Naive thymus-derived CD4-positive, alpha-beta T cell (primary cell): Measurements from ENCODE around the gene GCSH. TPM values are rescaled to one million over a fixed set of nuclear protein-coding genes. Genes with fewer than 3 reads are reported as not detected.
A peak's percentile ranks its signal among the peaks of the same experiment; 100 is the strongest.

ENCODE experiments used
- ATAC-seq: fragments of 150-1000 bp; cut with Tn5 transposase; 2 replicates; pipeline ENCODE4 v1.10.0; 2021; ENCODE audit warnings: mild to moderate bottlenecking, moderate library complexity
- CTCF ChIA-PET: fragments of 350-600 bp; sonication (Branson Sonifier 250); formaldehyde crosslinking; loops from one replicate; lab custom pipeline; 2021; ENCODE audit warnings: antibody characterized with exemption; lab: Charles Lee
- POLR2A ChIA-PET: fragments of 350-600 bp; sonication (Branson Sonifier 250); formaldehyde crosslinking; loops from one replicate; lab custom pipeline; 2021; ENCODE audit warnings: antibody characterized with exemption, inconsistent platforms; lab: Charles Lee
- DNase-seq, 9 donors: peaks; one replicate each; pipeline versions ENCODE4 v3.0.0 to v3.0.0-alpha.2; 2020 to 2022; ENCODE audit warnings: mixed read lengths in 1 of 9
- H3K27ac ChIP-seq: one replicate; pipeline ENCODE4 v1.7.0; 2013; ENCODE audit warnings: mild to moderate bottlenecking, low read depth, low read length, moderate library complexity
- H3K27me3 ChIP-seq, 2 donors: one replicate each; pipeline ENCODE4 v1.7.0; 2013; ENCODE audit warnings: low read length in 2 of 2, mild to moderate bottlenecking in 2 of 2, moderate library complexity in 2 of 2; ENCODE audit not compliant: control insufficient read depth in 2 of 2, insufficient read depth in 2 of 2
- H3K36me3 ChIP-seq, 3 experiments: 1 replicate in 2 of 3; 2 replicates in 1 of 3; pipeline ENCODE4 v1.7.0; 2013; ENCODE audit warnings: low read length in 3 of 3, mild to moderate bottlenecking in 3 of 3, moderate library complexity in 1 of 3; ENCODE audit not compliant: insufficient read depth in 3 of 3, control insufficient read depth in 2 of 3
- H3K4me1 ChIP-seq, 2 donors: one replicate each; pipeline ENCODE4 v1.7.0; 2013; ENCODE audit warnings: low read length in 2 of 2, mild to moderate bottlenecking in 2 of 2, moderate library complexity in 1 of 2; ENCODE audit not compliant: control insufficient read depth in 2 of 2, insufficient read depth in 2 of 2
- H3K4me3 ChIP-seq: 2 replicates; pipeline ENCODE4 v1.7.0; 2013; ENCODE audit warnings: mild to moderate bottlenecking, low read length
- H3K9me3 ChIP-seq, 3 experiments: 1 replicate in 2 of 3; 2 replicates in 1 of 3; pipeline ENCODE4 v1.7.0; 2013; ENCODE audit warnings: low read length in 3 of 3; ENCODE audit not compliant: control insufficient read depth in 2 of 3
- H3K27ac Mint-ChIP-seq, 9 donors: one replicate each; pipeline ENCODE4 v1.8.0; 2020 to 2022; ENCODE audit warnings: mixed read lengths in 9 of 9, mild to moderate bottlenecking in 8 of 9, moderate library complexity in 5 of 9, inconsistent platforms in 2 of 9
- H3K27me3 Mint-ChIP-seq, 5 donors: one replicate each; pipeline ENCODE4 v1.8.0; 2021 to 2022; ENCODE audit warnings: mixed read lengths in 5 of 5, mild to moderate bottlenecking in 1 of 5
- H3K36me3 Mint-ChIP-seq, 5 donors: one replicate each; pipeline ENCODE4 v1.8.0; 2020 to 2022; ENCODE audit warnings: mixed read lengths in 5 of 5, mild to moderate bottlenecking in 3 of 5, inconsistent platforms in 1 of 5
- H3K4me1 Mint-ChIP-seq, 7 donors: one replicate each; pipeline ENCODE4 v1.8.0; 2020 to 2022; ENCODE audit warnings: mixed read lengths in 7 of 7, mild to moderate bottlenecking in 3 of 7, inconsistent platforms in 1 of 7
- H3K4me3 Mint-ChIP-seq, 10 donors: one replicate each; pipeline ENCODE4 v1.8.0; 2020 to 2022; ENCODE audit warnings: mild to moderate bottlenecking in 10 of 10, mixed read lengths in 10 of 10, moderate library complexity in 6 of 10, inconsistent platforms in 2 of 10
- H3K9me3 Mint-ChIP-seq, 11 donors: one replicate each; pipeline ENCODE4 v1.8.0; 2020 to 2022; ENCODE audit warnings: mixed read lengths in 11 of 11, mild to moderate bottlenecking in 4 of 11, inconsistent platforms in 1 of 11, moderate library complexity in 1 of 11
- intact Hi-C, 2 donors: fragments of 100-400 bp; cut with micrococcal nuclease; formaldehyde crosslinking; loops; one replicate each; pipeline ENCODE4 v1.15.1; 2023
- polyA plus RNA-seq, 2 donors: library from polyadenylated mRNA; unstranded; fragments of 300-500 nt; fragmentation: Illumina TruSeq; gene quantifications; one replicate each; pipeline ENCODE4 v1.2.3, GENCODE V29; 2021
- total RNA-seq, 6 experiments: library from RNA in 5 of 6; stranded (reverse) in 5 of 6; gene quantifications; 1 replicate in 5 of 6; 2 replicates in 1 of 6; pipeline ENCODE4 v1.2.3 and lab custom pipeline; 2021 to 2026

GCSH gene
- total and polyA plus RNA-seq, 7 experiments from 2014 or later = 1.5 to 10.7 (median 5.5) TPM

GRCh38 chr16:81101702-81102101 lies 5.5 kb upstream of the GCSH start:
- Mint-ChIP-seq H3K27me3 (peaks cover 0 to 4% (median 0%) of the 10 kb centered on the region in 5 donors), H3K9me3 (peaks cover 0 to 2% (median 0%) of the 10 kb centered on the region in 11 donors), H3K4me1 (peaks cover 0 to 5% (median under 1%) of the 10 kb centered on the region in 7 donors), H3K4me3 (no peak overlapping the region), H3K36me3 (no peaks in the 10 kb centered on the region), H3K27ac (no peak overlapping the region)
- no peaks in the 10 kb centered on the region for H3K36me3 ChIP-seq
- H3K27me3 ChIP-seq = no peaks in the 10 kb centered on the region
- no peak for ATAC-seq
- no peak overlapping the region for H3K27ac ChIP-seq
- ChIA-PET POLR2A (no interaction called here), CTCF (interaction anchor here (0.7 kb wide), 1 partner anchor 175 kb away, joined by 4 read pairs; no protein-coding TSS in a partner anchor)
- peaks cover 0 to 4% of the 10 kb centered on the region in 2 donors for H3K4me1 ChIP-seq
- no peaks in the 10 kb centered on the region for H3K9me3 ChIP-seq
- H3K4me3 ChIP-seq = no peak overlapping the region
- DNase-seq = no peak
- intact Hi-C loops = no loop called here

GRCh38 chr16:81099958-81100357 lies 3.8 kb upstream of the GCSH start:
- DNase-seq = no peak
- H3K4me1 Mint-ChIP-seq = peaks cover 3 to 11% (median 6%) of the 10 kb centered on the region in 7 donors
- H3K9me3 Mint-ChIP-seq = peaks cover 0 to 4% (median 0%) of the 10 kb centered on the region in 11 donors
- H3K4me3 Mint-ChIP-seq = no peak overlapping the region
- Histone ChIP-seq H3K27me3 (no peaks in the 10 kb centered on the region), H3K36me3 (no peaks in the 10 kb centered on the region), H3K4me1 (peaks cover 0 to 6% of the 10 kb centered on the region in 2 donors), H3K27ac (no peak overlapping the region), H3K9me3 (no peaks in the 10 kb centered on the region), H3K4me3 (no peak overlapping the region)
- peaks cover 0 to 4% (median 0%) of the 10 kb centered on the region in 5 donors for H3K27me3 Mint-ChIP-seq
- no peak for ATAC-seq
- no peak overlapping the region for H3K27ac Mint-ChIP-seq
- ChIA-PET CTCF (interaction anchor here (0.9 kb wide), 1 partner anchor 22 kb away, joined by 3 read pairs; no protein-coding TSS in a partner anchor), POLR2A (no interaction called here)
- intact Hi-C loops = loop anchor here (5.0 to 10.0 kb wide), 4 partner anchors 345 to 647 kb away; partner anchors contain the start of genes CMIP (in 1 of the 2) and DYNLRB2 (in 1 of the 2)
- H3K36me3 Mint-ChIP-seq = no peaks in the 10 kb centered on the region

GRCh38 chr16:81097230-81097629 lies 1.0 kb upstream of the GCSH start:
- ChIA-PET CTCF (interaction anchor here (0.5 to 0.9 kb wide), 2 partner anchors 61 to 118 kb away, joined by 3 read pairs; partner anchors contain the start of gene ATMIN), POLR2A (no interaction called here)
- Mint-ChIP-seq H3K27me3 (no peaks in the 10 kb centered on the region), H3K4me3 (peak overlapping the region in 1 of 10 donors; percentile 86), H3K36me3 (no peaks in the 10 kb centered on the region), H3K9me3 (peaks cover 0 to 4% (median 0%) of the 10 kb centered on the region in 11 donors), H3K4me1 (peaks cover 3 to 19% (median 9%) of the 10 kb centered on the region in 7 donors), H3K27ac (no peak overlapping the region)
- H3K4me3 ChIP-seq = no peak overlapping the region
- no peak for ATAC-seq
- no peak for DNase-seq
- no peaks in the 10 kb centered on the region for H3K27me3 ChIP-seq
- no peaks in the 10 kb centered on the region for H3K9me3 ChIP-seq
- intact Hi-C loops = loop anchor here (5.0 to 10.0 kb wide), 4 partner anchors 348 to 650 kb away; partner anchors contain the start of genes CMIP (in 1 of the 2) and DYNLRB2 (in 1 of the 2)
- peaks cover 0 to 6% of the 10 kb centered on the region in 2 donors for H3K4me1 ChIP-seq
- H3K27ac ChIP-seq = peak overlapping the region; percentile 21
- no peaks in the 10 kb centered on the region for H3K36me3 ChIP-seq

- CTCF ChIA-PET = interaction anchor here (0.5 to 0.9 kb wide), 2 partner anchors 61 to 119 kb away, joined by 3 read pairs; partner anchors contain the start of gene ATMIN
- Histone ChIP-seq H3K36me3 (no peaks in the 10 kb centered on the region), H3K27me3 (no peaks in the 10 kb centered on the region), H3K4me1 (peaks cover 0 to 6% of the 10 kb centered on the region in 2 donors), H3K4me3 (peak overlapping the region; percentile 40), H3K27ac (peak overlapping the region; percentile 21), H3K9me3 (no peaks in the 10 kb centered on the region)
- no peak for DNase-seq
- H3K4me1 Mint-ChIP-seq = peaks cover 3 to 19% (median 9%) of the 10 kb centered on the region in 7 donors
- POLR2A ChIA-PET = no interaction called here
- intact Hi-C loops = loop anchor here (1.0 to 10.0 kb wide), 9 partner anchors 19 to 651 kb away; partner anchors contain the start of genes ATMIN (in 2 of the 2), C16orf46 (in 2 of the 2), CENPN (in 2 of the 2) and CMIP (in 1 of the 2)
- no peaks in the 10 kb centered on the region for H3K27me3 Mint-ChIP-seq
- H3K36me3 Mint-ChIP-seq = peaks cover 0 to 4% (median 0%) of the 10 kb centered on the region in 5 donors
- H3K9me3 Mint-ChIP-seq = peaks cover 0 to 4% (median 0%) of the 10 kb centered on the region in 11 donors
- ATAC-seq = no peak
- H3K4me3 Mint-ChIP-seq = peak overlapping the region; percentile 61 to 93 (median 78)
- peak overlapping the region; percentile 44 to 87 (median 71) for H3K27ac Mint-ChIP-seq
These were observed 567 bp upstream of the GCSH start for GRCh38 chr16:81096715-81097208.

- peak overlapping the region in 3 of 9 donors; percentile 29 to 52 (median 45) for H3K27ac Mint-ChIP-seq
- H3K36me3 ChIP-seq = no peaks in the 10 kb centered on the region
- H3K27me3 Mint-ChIP-seq = no peaks in the 10 kb centered on the region
- H3K27me3 ChIP-seq = no peaks in the 10 kb centered on the region
- ATAC-seq (no peak), DNase-seq (peak in 1 of 9 donors; percentile 2)
- ChIA-PET POLR2A (interaction anchor here (1.1 to 1.9 kb wide), 2 partner anchors 11 to 18 kb away, joined by 3 to 9 read pairs; partner anchors contain the start of gene C16orf46), CTCF (no interaction called here)
- peaks cover 0 to 4% (median 0%) of the 10 kb centered on the region in 11 donors for H3K9me3 Mint-ChIP-seq
- H3K4me1 Mint-ChIP-seq = peaks cover 3 to 19% (median 9%) of the 10 kb centered on the region in 7 donors
- H3K4me1 ChIP-seq = peaks cover 0 to 6% of the 10 kb centered on the region in 2 donors
- no peaks in the 10 kb centered on the region for H3K9me3 ChIP-seq
- peaks cover 0 to 4% (median 0%) of the 10 kb centered on the region in 5 donors for H3K36me3 Mint-ChIP-seq
- intact Hi-C loops = loop anchor here (5.0 to 10.0 kb wide), 4 partner anchors 349 to 652 kb away; partner anchors contain the start of genes CMIP (in 1 of the 2) and DYNLRB2 (in 1 of the 2)
- H3K4me3 ChIP-seq = peak overlapping the region; percentile 71
- peak overlapping the region; percentile 62 to 83 (median 76) for H3K4me3 Mint-ChIP-seq
- H3K27ac ChIP-seq = peak overlapping the region; percentile 67
These were observed 592 bp downstream of the GCSH start for GRCh38 chr16:81095653-81095952.

- Histone ChIP-seq H3K4me1 (peaks cover 0 to 6% of the 10 kb centered on the region in 2 donors), H3K27me3 (no peaks in the 10 kb centered on the region), H3K27ac (no peak overlapping the region), H3K9me3 (no peaks in the 10 kb centered on the region), H3K36me3 (no peaks in the 10 kb centered on the region), H3K4me3 (no peak overlapping the region)
- ChIA-PET POLR2A (interaction anchor here (0.8 to 1.9 kb wide), 3 partner anchors 10 to 21 kb away, joined by 3 to 9 read pairs (median 5); partner anchors contain the start of gene C16orf46), CTCF (no interaction called here)
- Mint-ChIP-seq H3K36me3 (peaks cover 0 to 7% (median 0%) of the 10 kb centered on the region in 5 donors), H3K4me3 (peak overlapping the region; percentile 62 to 83 (median 76)), H3K4me1 (peaks cover 3 to 19% (median 9%) of the 10 kb centered on the region in 7 donors), H3K27ac (peak overlapping the region in 1 of 9 donors; percentile 45), H3K27me3 (no peaks in the 10 kb centered on the region), H3K9me3 (peaks cover 0 to 4% (median 0%) of the 10 kb centered on the region in 11 donors)
- ATAC-seq (no peak), DNase-seq (no peak)
- intact Hi-C loops = loop anchor here (5.0 to 10.0 kb wide), 4 partner anchors 350 to 652 kb away; partner anchors contain the start of genes CMIP (in 1 of the 2) and DYNLRB2 (in 1 of the 2)
These were observed 1.4 kb downstream of the GCSH start for GRCh38 chr16:81094771-81095251.
